ENCODE measurements around the gene CRADD.

DNA sequence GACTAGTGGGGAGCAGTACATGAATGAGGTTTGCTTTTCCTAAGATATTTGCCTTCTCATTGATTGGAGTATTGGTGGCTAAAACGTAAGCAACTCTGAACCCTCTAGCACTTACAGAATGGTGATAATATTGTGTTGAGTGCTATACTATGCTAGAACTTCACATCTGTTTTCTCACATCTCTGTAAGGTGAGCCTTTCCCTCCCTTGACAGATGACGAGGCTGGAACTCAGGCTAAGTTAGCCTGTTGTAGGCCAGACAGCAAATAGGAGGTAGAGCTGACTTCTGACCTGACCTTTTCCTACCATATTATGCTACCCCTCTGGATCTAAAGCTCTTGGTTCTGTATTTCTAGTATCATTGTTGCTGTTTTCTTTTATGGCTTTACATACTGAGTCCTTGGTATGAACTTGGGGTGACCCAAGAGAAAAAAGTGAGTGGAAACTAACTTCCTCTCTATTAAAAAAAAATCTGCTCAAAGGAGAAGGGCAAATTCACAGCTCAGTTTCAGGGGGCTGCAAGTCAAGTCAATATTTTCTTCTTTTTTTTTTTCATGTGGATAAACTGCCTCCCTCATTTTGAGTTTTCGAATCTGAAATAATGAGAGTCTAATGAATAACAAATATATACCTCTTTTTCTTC, 85.9 kb downstream of the CRADD start:
- TF ChIP-seq EP300 (IDR thresholded peaks at IDR 0.05) (no peak), CTCF (IDR thresholded peaks at IDR 0.05) (no peak)

Data from suprapubic skin (tissue), 3 donors.